ENCODE data around the gene TMEM208.

DNA sequence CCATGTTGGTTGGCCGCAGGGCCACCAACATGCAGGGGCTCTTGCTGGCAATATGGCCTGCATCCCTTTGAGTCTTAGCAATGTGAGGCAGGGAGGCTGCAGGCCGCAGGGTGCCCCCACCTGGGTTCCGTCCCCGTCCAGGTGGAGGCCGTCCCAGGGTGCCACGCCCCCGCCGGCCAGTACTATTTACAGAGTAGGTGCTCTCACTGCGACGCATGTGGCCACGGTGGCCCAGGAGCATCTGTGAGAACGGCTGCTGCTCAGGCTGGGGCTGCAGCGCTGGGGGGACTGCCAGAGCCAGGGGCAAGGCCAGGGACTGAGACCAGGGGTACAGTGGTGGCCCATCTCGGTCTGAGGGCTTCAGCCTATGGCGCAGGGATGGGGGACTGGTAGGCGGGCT is 46.8 kb upstream of the TMEM208 start:
- TF ChIP-seq EP300 (IDR thresholded peaks at IDR 0.05; ENCODE audit: borderline replicate concordance in 1 of 2, low read depth in 1 of 2, low read length in 1 of 2) = no peak
- TF ChIP-seq CTCF (IDR thresholded peaks at IDR 0.05) = no peak
- no peak for TF ChIP-seq EZH2phosphoT487 (IDR thresholded peaks at IDR 0.05; ENCODE audit: borderline replicate concordance, low read depth)
- no peak for TF ChIP-seq FOXJ3 (CRISPR knock-in tag; IDR thresholded peaks at IDR 0.05)
- no peak for TF ChIP-seq POLR2AphosphoS5 (IDR thresholded peaks at IDR 0.05; ENCODE audit: low read depth, low read length)
- no peak for TF ChIP-seq MAX (IDR thresholded peaks at IDR 0.05; ENCODE audit: low read depth)
- TF ChIP-seq TCF12 (IDR thresholded peaks at IDR 0.05) = no peak
- TF ChIP-seq YY1 (IDR thresholded peaks at IDR 0.05; ENCODE audit: low read depth) = no peak
- no peak for TF ChIP-seq SMC3 (IDR thresholded peaks at IDR 0.05; ENCODE audit: low read depth, low read length)

Data from SK-N-SH (cell line).